GM23338 (cell line): ENCODE results near the gene USP9Y. TPM values are rescaled to one million over a fixed set of nuclear protein-coding genes. Genes with fewer than 3 reads are reported as not detected.

ENCODE experiments used
- ATAC-seq: fragments of 200-7000 bp; cut with Tn5 transposase; 3 replicates; pipeline ENCODE4 v1.9.1; 2020
- DNase-seq: peaks from one replicate; pipeline ENCODE4 v3.0.0-alpha.2; 2015; ENCODE audit warnings: low spot score
- H2AFZ ChIP-seq: fragments of 200-600 bp; sonication (generic); 2 replicates; pipeline ENCODE4 v1.8.0; 2016; ENCODE audit warnings: antibody characterized with exemption, mild to moderate bottlenecking, moderate library complexity
- H3F3A ChIP-seq: fragments of 200-600 bp; sonication (generic); replicated peaks from 2 replicates; pipeline ENCODE4 v1.8.0; 2017; ENCODE audit warnings: antibody characterized with exemption, mixed run types, low read depth
- H3K27ac ChIP-seq: fragments of 200-600 bp; sonication (generic); 2 replicates; pipeline ENCODE4 v1.6.1; 2016; ENCODE audit warnings: low read depth
- H3K27me3 ChIP-seq: fragments of 200-600 bp; sonication (generic); 2 replicates; pipeline ENCODE4 v1.8.0; 2016; ENCODE audit warnings: mild to moderate bottlenecking, mixed run types, moderate library complexity; ENCODE audit not compliant: insufficient read depth
- H3K36me3 ChIP-seq: fragments of 200-600 bp; sonication (generic); 2 replicates; pipeline ENCODE4 v1.8.0; 2016; ENCODE audit warnings: mild to moderate bottlenecking; ENCODE audit not compliant: insufficient read depth
- H3K4me1 ChIP-seq: fragments of 200-600 bp; sonication (generic); 2 replicates; pipeline ENCODE4 v1.8.0; 2016; ENCODE audit warnings: mild to moderate bottlenecking, moderate library complexity; ENCODE audit not compliant: insufficient read depth
- H3K4me2 ChIP-seq: fragments of 200-600 bp; sonication (generic); 2 replicates; pipeline ENCODE4 v1.7.1; 2017; ENCODE audit warnings: mixed run types
- H3K4me3 ChIP-seq: fragments of 200-600 bp; sonication (generic); 2 replicates; pipeline ENCODE4 v1.6.1; 2016; ENCODE audit warnings: mixed run types
- H3K79me2 ChIP-seq: fragments of 200-600 bp; sonication (generic); replicated peaks from 2 replicates; pipeline ENCODE4 v1.8.0; 2017; ENCODE audit warnings: mild to moderate bottlenecking; ENCODE audit not compliant: insufficient read depth
- H3K9me2 ChIP-seq: fragments of 200-600 bp; sonication (generic); 2 replicates; pipeline ENCODE4 v1.8.0; 2017; ENCODE audit not compliant: insufficient read depth
- H4K20me1 ChIP-seq: fragments of 200-600 bp; sonication (generic); replicated peaks from 2 replicates; pipeline ENCODE4 v1.8.0; 2017; ENCODE audit warnings: mild to moderate bottlenecking; ENCODE audit not compliant: insufficient read depth
- H3K27ac Mint-ChIP-seq: 2 replicates; pipeline ENCODE4 v1.8.0; 2020; ENCODE audit warnings: inconsistent platforms, mild to moderate bottlenecking, moderate library complexity, mixed read lengths
- H3K27me3 Mint-ChIP-seq: 3 replicates; pipeline ENCODE4 v1.8.0; 2022; ENCODE audit warnings: low read depth, mild to moderate bottlenecking, moderate library complexity, mixed read lengths, inconsistent platforms; ENCODE audit not compliant: insufficient read depth, poor library complexity
- H3K36me3 Mint-ChIP-seq: 3 replicates; pipeline ENCODE4 v1.8.0; 2021; ENCODE audit warnings: low read depth, mild to moderate bottlenecking, inconsistent platforms, moderate library complexity, mixed read lengths
- H3K4me1 Mint-ChIP-seq: 3 replicates; pipeline ENCODE4 v1.8.0; 2020; ENCODE audit warnings: mild to moderate bottlenecking, inconsistent platforms, mixed read lengths
- H3K4me3 Mint-ChIP-seq: 3 replicates; pipeline ENCODE4 v1.8.0; 2021; ENCODE audit warnings: moderate library complexity, mild to moderate bottlenecking, inconsistent platforms, mixed read lengths
- H3K9me3 Mint-ChIP-seq: 3 replicates; pipeline ENCODE4 v1.8.0; 2020; ENCODE audit warnings: moderate library complexity, mild to moderate bottlenecking, inconsistent platforms, mixed read lengths
- ETS1 ChIP-seq: IDR thresholded peaks from 2 replicates; pipeline ENCODE4 v1.6.1; 2016; ENCODE audit warnings: antibody characterized with exemption
- EZH2phosphoT487 ChIP-seq: fragments of 200-600 bp; sonication (generic); IDR thresholded peaks from one replicate; pipeline ENCODE4 v1.8.1; 2018; ENCODE audit warnings: antibody characterized with exemption; ENCODE audit not compliant: unreplicated experiment
- STAT1 ChIP-seq: IDR thresholded peaks from one replicate; pipeline ENCODE4 v1.6.1; 2016; ENCODE audit warnings: antibody characterized with exemption; ENCODE audit not compliant: unreplicated experiment
- ZNF114 ChIP-seq: fragments of 250-450 bp; sonication (Bioruptor Pico); IDR thresholded peaks from 2 replicates; pipeline ENCODE4 v1.5.0; 2020; ENCODE audit warnings: mild to moderate bottlenecking, moderate library complexity
- ZNF462 ChIP-seq: fragments of 250-450 bp; sonication (Bioruptor Pico); IDR thresholded peaks from 2 replicates; pipeline ENCODE4 v1.5.0; 2020; ENCODE audit warnings: mild to moderate bottlenecking, moderate library complexity
- polyA plus RNA-seq: library from polyadenylated mRNA; unstranded; fragments of >200 nt; fragmentation: Nextera tagmentation; extraction: Ambion mirVana; gene quantifications from 2 replicates; pipeline ENCODE4 v1.2.1, GENCODE V29; 2016
- total RNA-seq: library from RNA; depleted of rRNA; stranded (reverse); fragments of >200 nt; shearing (Covaris generic); gene quantifications from 2 replicates; pipeline ENCODE4 v1.2.3, GENCODE V29; 2014

USP9Y gene
- total and polyA plus RNA-seq, 2 experiments from 2014 or later, result 23.7 to 49.0 TPM

GRCh38 chrY:12765976-12766375, 64.9 kb downstream of the USP9Y start (continued):
- no peak for TF ChIP-seq ZNF462 (CRISPR knock-in tag)
- TF ChIP-seq EZH2phosphoT487, result no peak
- no peak for TF ChIP-seq ETS1
- no peak for TF ChIP-seq STAT1

- H3K27me3 Mint-ChIP-seq, result no peaks in the 10 kb centered on the region
Observed at GRCh38 chrY:12784521-12784920, 83.5 kb downstream of the USP9Y start.

More at GRCh38 chrY:12784521-12784920, 83.5 kb downstream of the USP9Y start:
- no peak for DNase-seq
- Histone ChIP-seq H3K27me3 (no peaks in the 10 kb centered on the region), H3K79me2 (no peaks in the 10 kb centered on the region), H3K9me2 (no peaks in the 10 kb centered on the region), H3K4me1 (no peaks in the 10 kb centered on the region), H3K36me3 (peaks cover 14% of the 10 kb centered on the region; the same call in 1 of the 2 replicates), H3K4me2 (no peak overlapping the region), H3K4me3 (no peak overlapping the region), H3K27ac (no peak overlapping the region), H3F3A (no peaks in the 10 kb centered on the region), H2AFZ (no peak overlapping the region), H4K20me1 (no peaks in the 10 kb centered on the region)
- Mint-ChIP-seq H3K4me3 (no peak overlapping the region), H3K36me3 (peaks cover 18% of the 10 kb centered on the region), H3K27ac (no peak overlapping the region), H3K9me3 (no peaks in the 10 kb centered on the region), H3K4me1 (no peaks in the 10 kb centered on the region)
- no peak for ATAC-seq
- TF ChIP-seq ZNF462 (CRISPR knock-in tag) (no peak), ZNF114 (CRISPR knock-in tag) (no peak)
